CD4-positive, alpha-beta T cell treated with Interleukin-10 for 1 hour (primary cell): ENCODE data around the gene CCM2L.
"Not testable (repeated sequence)": the region's sequence is repeated elsewhere in the genome, so short reads cannot be mapped to it uniquely, and the experiment has no call there.

Source experiments
- DNase-seq: peaks from one replicate; pipeline ENCODE4 v3.0.0-alpha.2; 2020

Gene CCM2L

DNA sequence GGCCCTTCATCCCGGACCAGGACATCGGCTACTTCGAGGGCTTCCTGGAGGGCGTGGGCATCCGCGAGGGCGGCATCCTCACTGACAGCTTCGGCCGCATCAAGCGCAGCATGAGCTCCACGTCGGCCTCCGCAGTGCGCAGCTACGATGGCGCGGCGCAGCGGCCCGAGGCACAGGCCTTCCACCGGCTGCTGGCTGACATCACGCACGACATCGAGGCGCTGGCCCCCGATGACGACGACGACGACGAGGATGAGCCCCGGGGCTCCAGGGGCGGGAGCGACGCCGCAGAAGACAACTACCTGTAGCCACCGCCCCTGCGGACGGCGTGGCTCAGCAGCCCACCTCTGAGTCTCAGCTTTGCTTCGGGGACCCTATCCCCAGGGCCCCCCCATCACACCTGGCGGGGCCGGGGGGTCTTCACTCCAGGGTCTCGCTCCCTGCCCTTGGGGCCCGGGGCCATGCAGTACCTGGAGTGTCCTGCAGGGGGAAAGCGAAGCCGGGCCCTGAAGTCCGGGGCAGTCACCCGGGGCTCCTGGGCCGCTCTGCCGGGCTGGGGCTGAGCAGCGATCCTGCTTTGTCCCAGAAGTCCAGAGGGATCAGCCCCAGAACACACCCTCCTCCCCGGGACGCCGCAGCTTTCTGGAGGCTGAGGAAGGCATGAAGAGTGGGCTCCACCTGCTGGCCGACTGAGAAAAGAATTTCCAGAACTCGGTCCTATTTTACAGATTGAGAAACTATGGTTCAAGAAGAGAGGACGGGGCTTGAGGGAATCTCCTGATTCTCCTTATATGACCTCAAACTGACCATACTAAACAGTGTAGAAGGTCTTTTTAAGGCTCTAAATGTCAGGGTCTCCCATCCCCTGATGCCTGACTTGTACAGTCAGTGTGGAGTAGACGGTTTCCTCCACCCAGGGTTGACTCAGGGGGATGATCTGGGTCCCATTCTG lies 21.0 kb downstream of the CCM2L start:
- peak; percentile 56 for DNase-seq

DNA sequence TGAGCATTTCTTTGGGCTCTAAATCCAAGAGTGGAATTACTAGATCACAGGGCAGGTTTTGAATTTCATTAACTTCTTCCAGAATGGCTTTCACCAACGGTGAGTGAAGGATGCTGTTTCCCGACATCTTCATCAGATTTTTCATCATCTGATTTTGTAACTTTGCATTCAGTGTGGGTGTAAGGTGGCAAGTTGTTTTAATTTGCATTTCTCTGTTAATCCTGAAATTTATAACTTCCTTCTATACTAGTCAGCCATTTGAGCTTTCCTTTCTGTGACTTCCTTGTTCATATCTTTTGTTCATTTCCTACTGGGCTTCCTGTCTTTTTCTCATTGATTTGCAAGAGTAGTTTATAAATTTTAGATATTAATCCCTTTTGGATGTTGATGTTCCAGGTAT lies 23.1 kb downstream of the CCM2L start:
- DNase-seq, result no peak

DNA sequence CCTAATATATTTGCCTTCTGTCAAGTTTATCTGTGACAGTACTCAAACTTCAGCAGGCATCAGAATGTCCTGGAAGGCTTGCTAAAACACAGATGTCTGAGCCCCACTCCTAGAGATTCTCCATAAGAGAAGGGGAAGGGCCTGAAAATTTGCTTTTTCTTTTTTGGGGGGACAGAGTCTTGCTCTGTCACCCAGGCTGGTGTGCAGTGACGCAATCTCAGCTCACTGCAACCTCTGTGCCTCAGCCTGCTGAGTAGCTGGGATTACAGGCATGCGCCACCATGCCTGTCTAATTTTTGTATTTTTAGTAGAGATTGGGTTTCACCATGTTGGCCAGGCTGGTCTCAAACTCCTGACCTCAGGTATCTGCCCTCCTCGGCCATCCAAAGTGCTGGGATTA lies 23.5 kb downstream of the CCM2L start:
- not testable (repeated sequence) for DNase-seq

DNA sequence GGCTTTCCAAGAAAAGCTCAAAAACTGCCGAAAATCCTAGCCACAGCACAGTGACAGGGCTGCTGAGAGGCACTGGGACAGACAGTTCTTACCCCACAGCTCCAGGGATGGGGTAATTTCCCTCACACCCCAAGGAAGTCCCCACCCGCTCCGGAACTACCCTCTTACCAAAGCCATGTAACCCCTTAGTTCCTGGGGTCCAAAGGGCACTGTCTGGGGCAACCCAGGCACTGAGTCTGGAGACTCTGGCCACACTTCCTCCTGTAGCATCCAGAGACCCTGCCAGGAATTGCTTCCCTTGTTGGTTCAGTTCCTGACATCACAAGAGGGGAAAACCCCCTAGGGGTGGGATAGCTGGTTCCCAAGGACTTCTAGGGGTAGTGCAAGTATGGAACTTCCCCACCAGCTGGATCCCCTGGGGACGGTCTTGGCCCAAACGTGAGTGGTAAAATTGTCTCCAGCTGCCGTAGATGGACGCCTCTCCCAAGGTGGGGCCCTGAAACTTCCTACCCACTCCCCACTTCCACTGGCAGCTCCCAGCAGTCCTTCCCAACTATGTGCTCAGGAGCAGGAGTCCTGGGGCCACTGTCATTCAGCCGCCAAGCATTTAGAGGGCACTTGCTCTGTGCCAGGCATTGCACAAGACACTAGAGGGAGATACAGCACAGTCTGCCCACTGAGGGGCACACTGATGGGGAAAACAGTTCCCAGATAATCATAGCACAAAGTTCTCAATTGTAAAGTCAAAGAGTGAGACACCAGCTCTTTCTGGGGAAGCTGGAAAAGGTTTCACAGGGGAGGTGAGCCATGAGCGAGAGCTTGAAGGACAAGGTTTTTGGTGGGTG lies 24.6 kb downstream of the CCM2L start:
- peak; percentile 27 for DNase-seq

DNA sequence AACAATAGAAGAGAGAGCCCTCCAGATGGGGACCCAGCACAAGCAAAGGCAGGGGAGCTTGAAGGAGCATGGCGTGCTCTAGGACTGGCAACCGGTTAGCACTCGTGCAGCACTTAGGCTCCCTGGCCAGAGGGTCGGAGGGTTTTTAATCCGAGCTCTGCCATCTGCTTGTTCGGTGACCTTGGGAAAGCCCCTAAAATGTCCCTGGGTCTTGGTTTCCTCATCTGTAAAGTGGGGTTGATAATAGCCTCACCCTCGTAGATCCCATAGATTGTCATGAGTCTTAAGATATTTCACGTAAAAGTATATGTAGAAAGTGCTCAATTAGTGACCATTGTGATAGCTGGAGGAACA lies 25.2 kb downstream of the CCM2L start:
- no peak for DNase-seq

DNA sequence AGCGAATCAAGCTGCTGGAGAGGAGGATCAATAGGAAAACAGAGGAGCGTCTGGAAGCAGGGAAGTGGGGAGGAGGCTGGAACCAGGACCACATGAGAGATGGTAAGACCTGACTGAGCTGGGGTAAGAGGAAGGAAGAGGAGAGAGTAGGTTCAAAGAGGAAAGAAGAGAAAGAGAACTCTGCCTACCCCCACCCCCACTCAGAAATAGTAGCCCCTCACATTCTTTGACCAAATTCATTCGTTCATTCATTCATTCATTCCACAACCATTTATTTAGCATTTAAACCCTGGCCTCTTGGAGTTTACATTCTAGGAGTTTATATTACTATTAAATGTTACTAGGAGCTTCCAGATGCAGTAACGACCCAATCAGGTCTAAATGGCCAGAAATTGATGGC lies 26.0 kb downstream of the CCM2L start:
- DNase-seq, result no peak

DNA sequence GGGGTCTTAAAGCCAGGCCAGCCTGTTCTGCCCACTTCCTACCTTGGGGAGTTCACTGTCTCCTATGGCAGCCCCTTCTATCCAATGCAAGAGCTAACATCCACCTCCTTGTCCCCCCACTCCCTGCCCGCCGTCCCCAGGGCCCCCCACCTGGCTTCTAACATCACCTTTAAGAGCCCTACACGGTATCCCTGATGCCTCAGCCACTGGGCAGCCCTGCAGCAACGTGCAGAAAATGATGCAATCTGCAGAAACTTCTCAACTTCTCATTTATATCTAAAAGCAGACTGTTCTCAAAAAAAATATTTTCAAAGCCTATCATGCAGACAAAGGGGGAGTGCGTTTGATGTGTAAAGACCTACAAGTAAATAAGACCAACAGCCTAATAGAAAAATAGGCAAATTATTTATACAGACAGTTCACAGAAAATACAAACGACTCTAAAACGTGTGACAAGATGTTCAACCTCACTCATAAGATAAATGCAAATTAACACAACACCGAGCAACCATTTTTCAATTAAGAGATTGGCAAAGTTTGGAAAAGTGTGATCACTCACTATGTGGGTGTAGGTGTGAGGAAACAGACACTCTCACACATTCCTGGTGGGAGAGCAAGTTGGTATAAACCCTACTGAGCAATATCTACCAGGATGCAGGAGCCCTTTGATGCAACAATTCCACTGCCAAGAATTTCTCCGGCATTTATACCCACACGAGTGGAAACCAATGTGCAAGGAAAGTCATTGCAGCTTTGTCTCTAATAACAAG lies 26.7 kb downstream of the CCM2L start:
- DNase-seq, result no peak

DNA sequence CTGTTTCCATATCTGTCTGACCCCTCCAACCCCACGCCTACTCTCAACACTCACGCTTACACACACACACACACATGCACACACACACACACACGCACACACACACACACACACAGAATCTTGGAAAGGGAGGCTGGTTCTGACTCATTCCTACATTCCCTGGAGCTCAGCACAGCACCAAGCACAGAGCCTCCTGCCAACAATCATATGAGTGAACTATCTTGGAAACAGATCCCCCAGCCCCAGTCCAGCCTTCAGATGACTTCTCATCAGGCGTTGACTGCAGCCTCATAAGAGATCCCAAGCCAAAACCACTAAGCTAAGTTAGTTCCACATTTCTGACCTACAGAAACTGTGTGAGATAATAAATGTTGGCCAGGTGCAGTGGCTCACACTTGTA lies 27.7 kb downstream of the CCM2L start:
- no peak for DNase-seq

DNA sequence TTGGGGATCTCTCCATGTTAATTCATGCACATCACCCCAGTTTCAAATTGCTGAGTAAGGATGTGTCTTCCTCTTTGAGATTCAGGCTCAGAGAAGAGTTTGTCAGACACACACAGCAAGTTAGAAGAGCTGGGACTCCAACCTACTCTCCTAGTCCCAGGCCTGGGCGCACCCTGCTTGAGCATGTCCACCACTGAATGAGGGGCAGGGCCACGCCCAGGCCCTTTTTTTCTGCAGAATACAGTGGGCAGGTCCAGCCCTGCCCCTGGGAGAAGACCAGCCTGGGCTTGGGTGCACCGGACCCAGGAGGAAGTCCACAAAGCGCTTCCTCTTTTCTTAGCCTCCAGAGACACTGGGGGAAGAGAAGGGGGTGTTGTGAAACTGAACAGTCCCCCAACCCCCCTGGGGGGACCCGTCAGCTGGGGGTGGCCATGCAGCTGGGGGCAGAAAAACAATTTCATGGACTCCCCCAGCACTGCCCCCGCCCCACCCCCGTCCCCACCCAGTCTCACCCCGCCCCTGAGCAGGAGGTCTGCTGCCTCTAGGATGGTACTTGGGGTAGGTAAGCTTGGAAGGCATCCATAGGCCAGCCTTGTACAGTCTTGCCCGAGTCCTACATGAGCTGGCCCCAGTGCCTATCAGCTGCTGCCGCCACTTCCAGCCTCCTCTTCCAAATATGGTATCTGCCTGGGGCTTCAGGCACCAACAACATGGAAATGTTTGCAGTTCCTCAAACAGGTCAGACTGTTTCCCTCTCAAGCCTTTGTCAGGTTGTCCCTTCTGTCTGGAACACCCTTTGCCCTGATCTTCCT lies 30.1 kb downstream of the CCM2L start:
- DNase-seq, result no peak

DNA sequence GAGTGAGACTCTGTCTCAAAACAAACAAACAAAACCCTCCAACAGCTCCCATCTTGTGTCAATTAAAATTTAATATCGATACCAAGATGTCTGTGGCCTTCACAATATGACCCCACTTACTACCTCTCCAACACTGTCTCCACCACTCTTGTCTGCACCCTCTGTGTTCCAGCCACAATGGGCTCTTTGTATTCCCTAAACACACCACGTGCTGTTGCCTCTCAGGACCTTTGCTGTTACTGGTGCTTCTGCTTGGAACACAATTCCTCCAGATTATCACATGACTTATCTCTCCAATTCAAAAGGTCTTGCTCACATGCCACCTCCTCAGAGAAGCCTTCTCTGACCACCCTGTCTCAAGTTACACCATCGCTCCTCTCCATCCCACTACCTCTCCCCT lies 35.8 kb downstream of the CCM2L start:
- DNase-seq, result no peak

DNA sequence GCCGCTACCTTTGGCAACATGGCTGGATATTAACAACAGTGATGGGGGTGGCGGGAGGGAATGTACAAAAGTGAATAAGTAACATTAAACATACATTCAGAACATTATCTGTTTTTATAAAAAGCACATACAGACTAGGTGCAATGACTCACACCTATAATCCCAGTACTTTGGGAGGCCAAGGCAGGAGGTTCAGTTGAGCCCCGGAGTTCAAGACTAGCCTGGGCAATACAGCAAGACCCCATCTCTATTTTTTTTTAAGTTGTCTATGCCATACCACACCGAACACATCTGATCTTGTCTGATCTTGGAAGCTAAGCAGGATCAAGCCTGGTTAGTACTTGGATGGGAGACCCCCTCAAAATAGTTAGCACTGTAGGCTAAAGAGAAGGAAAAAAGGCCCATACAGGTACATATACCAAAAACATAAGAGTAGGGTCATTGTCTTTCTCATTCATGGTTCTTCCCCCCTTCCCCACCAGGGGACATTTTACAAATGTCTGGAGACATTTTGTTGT lies 40.1 kb downstream of the CCM2L start:
- DNase-seq, result no peak

DNA sequence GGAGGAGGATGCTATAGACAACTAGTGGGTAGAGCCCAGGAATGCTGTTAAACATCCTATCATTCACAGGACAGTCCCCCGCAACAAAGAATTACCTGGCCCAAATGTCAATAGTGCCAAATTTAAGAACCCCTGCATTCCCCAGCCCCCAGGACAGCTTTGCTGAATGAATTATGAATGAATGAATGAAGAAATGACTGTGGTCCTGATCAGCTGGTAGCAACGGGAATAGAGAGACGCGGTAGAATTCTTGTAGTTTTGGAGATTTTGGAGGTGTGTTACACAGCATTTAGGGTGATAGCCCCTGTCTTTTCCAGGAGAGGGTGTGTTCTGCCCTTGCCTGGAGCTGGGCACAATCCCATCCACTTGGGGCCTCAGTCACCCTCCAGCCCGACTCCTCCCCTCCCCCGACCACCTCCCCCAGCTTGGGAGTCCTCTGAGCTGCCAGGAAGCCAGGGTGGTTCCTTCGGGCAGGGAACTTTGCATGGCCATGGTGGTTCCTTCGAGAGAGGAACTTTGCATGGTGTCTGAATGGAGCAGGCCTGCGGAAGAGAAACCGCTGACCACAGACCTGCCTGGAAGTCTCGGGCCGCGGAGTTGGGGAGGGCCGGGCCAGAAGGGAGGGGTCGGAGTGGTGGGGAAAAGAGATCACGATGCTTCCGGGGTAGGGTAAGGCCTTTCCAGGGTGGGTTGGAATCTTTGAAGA lies 40.8 kb downstream of the CCM2L start:
- DNase-seq, result peak; percentile 37

DNA sequence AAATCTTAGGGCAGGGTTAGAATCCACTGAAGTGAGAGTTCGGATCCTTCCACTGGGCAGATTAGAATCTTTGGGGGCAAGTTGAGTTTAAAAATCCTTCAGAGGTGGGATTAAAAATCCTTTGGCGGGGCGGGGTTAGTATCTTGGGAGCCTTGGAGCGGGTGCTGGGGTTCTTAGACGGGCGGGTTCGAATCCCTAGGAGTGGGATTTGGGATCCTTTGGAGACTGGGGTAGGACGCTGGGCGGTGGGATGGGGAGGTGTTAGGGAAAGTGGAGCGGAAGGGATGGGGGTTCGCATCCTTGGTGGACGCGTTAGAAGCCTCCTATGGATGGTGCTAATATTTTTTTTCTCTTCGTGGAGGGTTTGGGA lies 41.5 kb downstream of the CCM2L start:
- no peak for DNase-seq

DNA sequence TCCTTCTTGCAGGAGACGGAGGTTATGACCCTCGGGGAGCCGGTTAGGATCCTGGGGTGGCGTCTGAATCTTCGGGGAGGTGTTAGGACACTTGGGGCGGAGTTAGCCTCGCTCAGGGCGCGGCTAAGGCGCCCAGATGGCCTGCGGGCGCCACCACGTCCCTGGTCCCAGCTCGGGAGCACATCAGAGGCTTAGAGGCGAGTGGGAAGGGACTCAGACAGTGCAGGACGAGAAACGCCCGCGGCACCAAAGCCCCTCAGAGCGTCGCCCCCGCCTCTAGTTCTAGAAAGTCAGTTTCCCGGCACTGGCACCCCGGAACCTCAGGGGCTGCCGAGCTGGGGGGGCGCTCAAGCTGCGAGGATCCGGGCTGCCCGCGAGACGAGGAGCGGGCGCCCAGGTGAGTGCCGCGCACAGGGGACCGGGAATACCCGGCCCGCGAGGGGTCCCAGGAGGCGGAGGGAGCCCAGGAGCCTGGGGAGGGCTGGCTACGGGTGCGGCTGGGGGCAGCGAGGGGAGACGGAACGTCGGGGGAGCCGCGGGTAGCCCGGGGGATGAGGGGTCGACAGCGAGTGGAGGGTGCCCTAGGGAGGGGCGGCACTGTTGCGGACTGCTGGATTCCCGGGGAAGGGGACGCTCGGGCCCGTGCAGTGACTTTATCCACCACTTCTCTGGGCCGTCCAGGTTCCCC lies 42.0 kb downstream of the CCM2L start, which contains the start of gene HCK:
Gene HCK, plus strand, starts transcription at position 153 of the 688 bp plus-strand sequence.
- no peak for DNase-seq

DNA sequence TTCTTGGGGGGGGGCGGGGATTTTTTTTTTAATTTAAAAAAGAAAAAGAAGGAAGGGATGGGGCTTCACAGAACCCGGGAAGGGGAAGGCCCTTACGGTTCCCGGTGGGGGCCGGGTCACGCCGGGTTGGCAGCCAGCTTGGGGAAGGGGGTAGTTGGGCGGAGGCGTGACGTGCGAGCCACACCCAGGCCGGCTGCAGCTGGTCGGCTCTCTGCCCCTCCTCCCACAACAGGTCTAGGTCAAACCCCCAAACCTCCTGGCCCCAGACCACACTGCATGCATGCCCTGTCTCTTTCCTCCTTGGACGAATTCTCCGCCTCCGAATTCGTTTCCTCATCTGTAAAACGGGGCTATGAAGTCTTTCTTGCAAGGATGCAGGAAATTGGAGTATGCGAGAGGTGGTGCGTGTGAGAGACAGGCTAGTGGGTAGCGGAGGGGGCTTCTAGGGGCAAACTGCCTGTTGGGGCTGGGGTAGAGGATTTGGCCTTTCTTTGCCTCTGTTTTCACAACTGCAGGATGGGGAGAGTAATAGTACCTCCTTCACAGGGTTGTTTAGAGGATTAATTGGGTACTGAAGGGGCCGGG lies 42.6 kb downstream of the CCM2L start:
- DNase-seq, result peak; percentile 48

DNA sequence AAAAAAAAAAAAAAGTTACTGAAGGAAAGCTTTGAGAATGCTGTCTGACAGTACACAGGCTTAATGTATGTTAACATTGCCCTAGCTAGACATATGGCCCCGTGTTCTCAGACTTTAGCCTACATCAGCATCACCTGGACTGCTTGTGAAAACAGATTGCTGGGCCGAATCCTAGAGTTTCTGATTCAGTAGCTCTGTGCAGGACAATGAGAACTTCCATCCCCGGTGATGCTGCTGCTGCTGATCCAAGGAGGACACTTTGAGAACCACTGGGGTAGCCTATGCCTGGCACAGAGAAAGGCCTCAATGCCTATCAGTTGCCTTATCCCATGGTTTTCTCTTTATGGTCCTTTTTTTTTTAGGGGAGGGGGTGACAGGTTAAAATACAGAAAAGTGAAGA lies 43.4 kb downstream of the CCM2L start:
- DNase-seq, result no peak

DNA sequence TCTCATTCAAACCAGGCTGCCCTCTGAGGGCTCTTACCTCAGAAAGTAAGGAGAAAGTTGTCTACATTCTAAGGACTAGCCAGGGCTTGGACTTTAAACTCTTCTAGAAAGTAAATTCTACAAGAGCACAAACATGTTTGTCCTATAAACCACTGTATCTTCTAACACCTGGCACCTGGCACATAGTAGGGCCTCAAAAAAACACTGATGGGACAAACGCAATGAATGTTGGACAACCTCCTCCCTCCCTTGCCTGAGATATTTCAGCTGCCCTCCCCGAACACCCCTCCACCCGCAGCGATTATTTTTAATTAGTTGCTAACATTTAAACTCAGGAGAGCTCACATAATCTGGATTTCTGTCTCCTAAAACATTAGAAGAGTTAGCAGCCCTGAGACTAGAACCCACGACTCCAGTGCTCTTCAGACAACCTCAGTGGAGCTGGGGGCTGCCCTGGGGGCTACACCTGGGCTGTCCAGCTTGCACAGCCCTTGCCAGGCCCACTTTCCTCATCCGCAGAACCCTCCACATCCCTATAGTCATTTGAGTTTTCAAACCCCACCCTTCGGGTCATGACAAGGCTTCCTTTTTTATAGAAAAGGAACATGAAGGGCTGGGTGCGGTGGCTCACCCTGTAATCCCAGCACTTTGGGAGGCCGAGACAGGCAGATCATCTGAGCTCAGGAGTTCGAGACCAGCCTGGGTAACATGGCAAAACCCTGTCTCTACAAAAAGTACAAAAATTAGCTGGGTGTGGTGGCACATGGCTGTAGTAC lies 46.7 kb downstream of the CCM2L start:
- no peak for DNase-seq

DNA sequence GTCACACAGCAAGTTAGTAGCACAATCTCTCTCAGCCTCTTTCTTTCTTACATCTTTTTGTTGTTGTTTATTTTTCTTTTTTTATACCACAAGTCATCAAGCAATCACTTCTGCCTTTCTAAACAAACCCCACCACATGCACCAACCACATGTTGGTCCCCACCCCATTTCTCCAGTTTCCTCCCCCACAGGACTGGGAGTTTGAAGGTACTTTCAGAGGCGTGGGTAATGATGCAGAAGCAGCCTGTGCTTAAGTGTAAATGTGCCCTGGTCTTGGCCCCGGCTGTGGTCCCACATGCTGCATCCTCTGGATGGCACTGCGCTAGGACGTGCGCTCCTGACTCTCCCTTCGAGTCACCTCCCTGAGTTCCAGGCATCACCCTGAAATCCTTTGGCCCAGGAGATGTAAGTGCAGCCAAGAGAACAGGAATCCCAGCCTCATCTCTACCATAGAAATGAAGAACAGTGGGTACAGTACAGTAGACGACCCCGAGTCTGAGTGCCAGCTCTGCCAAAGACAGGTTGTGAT lies 47.5 kb downstream of the CCM2L start:
- DNase-seq, result no peak

DNA sequence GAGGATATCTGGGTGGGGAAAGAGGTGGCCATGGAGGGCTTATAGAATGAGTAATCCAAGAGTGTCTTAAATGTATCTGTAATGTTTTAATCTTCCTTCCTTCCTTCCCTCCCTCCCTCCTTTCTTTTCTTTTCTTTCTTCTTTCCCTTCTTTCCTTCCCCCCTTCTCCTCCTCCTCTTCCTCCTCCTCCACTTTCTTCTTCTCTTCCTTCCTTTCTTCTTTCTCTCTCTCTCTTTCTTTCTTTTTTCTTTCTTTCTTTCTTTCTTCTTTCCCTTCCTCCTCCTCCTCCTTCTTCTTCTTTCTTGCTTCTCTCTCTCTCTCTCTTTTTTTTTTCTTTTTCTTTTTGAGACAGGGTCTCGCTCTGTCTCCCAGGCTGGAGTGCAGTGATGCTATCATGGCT lies 49.0 kb downstream of the CCM2L start:
- no peak for DNase-seq
